Testis (tissue), 2 donors: ENCODE results near the gene SARDH.

Source experiments
- POLR2A ChIP-seq: fragments of 450-650 bp; IDR thresholded peaks from one replicate; pipeline ENCODE4 v1.6.1; 2017; ENCODE audit warnings: antibody characterized with exemption, mild to moderate bottlenecking, moderate library complexity
- TF ChIP-seq, protein P1 (sequence below), 3 experiments: fragments of 450-650 bp in 2 of 3; fragments of 200-600 bp in 1 of 3; sonication (generic) in 1 of 3; IDR thresholded peaks; one replicate each; pipeline ENCODE4 v1.5.1; 2016 to 2019; ENCODE audit warnings: antibody characterized with exemption in 3 of 3, mild to moderate bottlenecking in 2 of 3, moderate library complexity in 1 of 3

DNA sequence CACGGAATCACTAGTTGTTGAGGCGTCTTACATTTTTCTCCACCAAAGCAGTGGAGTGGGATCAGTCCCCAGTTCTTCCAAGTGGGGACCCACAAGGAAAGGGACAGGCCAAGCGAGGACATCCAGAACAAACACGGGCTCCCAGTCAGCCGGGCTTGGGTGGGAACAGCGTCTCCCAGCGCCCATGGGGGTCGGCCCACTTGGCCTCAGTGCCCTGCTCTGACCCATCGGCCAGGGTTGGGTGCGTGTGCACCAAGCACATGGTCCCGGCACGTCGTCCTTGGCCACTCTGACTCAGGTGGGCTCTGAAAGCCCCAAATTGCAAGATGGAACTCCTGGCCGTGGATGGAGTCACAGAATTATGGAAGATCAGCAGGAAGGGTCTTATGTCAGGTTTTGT is 64.1 kb downstream of the SARDH start:
- no peak for TF ChIP-seq POLR2A
- TF ChIP-seq, protein P1, sequence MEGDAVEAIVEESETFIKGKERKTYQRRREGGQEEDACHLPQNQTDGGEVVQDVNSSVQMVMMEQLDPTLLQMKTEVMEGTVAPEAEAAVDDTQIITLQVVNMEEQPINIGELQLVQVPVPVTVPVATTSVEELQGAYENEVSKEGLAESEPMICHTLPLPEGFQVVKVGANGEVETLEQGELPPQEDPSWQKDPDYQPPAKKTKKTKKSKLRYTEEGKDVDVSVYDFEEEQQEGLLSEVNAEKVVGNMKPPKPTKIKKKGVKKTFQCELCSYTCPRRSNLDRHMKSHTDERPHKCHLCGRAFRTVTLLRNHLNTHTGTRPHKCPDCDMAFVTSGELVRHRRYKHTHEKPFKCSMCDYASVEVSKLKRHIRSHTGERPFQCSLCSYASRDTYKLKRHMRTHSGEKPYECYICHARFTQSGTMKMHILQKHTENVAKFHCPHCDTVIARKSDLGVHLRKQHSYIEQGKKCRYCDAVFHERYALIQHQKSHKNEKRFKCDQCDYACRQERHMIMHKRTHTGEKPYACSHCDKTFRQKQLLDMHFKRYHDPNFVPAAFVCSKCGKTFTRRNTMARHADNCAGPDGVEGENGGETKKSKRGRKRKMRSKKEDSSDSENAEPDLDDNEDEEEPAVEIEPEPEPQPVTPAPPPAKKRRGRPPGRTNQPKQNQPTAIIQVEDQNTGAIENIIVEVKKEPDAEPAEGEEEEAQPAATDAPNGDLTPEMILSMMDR (IDR thresholded peaks at IDR 0.05), result no peak
